HG02623 (cell line): ENCODE measurements around the gene VKORC1L1.
"Not testable (repeated sequence)": the region's sequence is repeated elsewhere in the genome, so short reads cannot be mapped to it uniquely, and the experiment has no call there.

Experiments used
- ATAC-seq: cut with Tn5 transposase; IDR thresholded peaks from one replicate; pipeline ENCODE4 v1.9.1; 2021; ENCODE audit warnings: moderate library complexity; ENCODE audit not compliant: unreplicated experiment

VKORC1L1 gene

GRCh38 chr7:65884983-65885382 is 12.1 kb downstream of the VKORC1L1 start:
- not testable (repeated sequence) for ATAC-seq

GRCh38 chr7:65885533-65885932 is 12.7 kb downstream of the VKORC1L1 start:
- ATAC-seq: not testable (repeated sequence)

- ATAC-seq: not testable (repeated sequence)
Measured at GRCh38 chr7:65888434-65889156, 15.7 kb downstream of the VKORC1L1 start.

- not testable (repeated sequence) for ATAC-seq
Measured at GRCh38 chr7:65889722-65890121, 16.8 kb downstream of the VKORC1L1 start.

- ATAC-seq: no peak
Measured at GRCh38 chr7:65892161-65892560, 19.3 kb downstream of the VKORC1L1 start.

GRCh38 chr7:65892835-65893234 is 20.0 kb downstream of the VKORC1L1 start:
- no peak for ATAC-seq

GRCh38 chr7:65896279-65896870 is 23.5 kb downstream of the VKORC1L1 start:
- ATAC-seq: no peak

- not testable (repeated sequence) for ATAC-seq
Measured at GRCh38 chr7:65897289-65897688, 24.4 kb downstream of the VKORC1L1 start.

GRCh38 chr7:65898677-65899447 is 26.0 kb downstream of the VKORC1L1 start:
- peak; percentile 64 for ATAC-seq

GRCh38 chr7:65902306-65902705 is 29.4 kb downstream of the VKORC1L1 start:
- no peak for ATAC-seq

GRCh38 chr7:65907501-65908198 is 34.8 kb downstream of the VKORC1L1 start:
- ATAC-seq: no peak

GRCh38 chr7:65910237-65910636 is 37.4 kb downstream of the VKORC1L1 start:
- ATAC-seq: no peak

- no peak for ATAC-seq
Measured at GRCh38 chr7:65912237-65912636, 39.4 kb downstream of the VKORC1L1 start.

GRCh38 chr7:65915921-65916657 is 43.2 kb downstream of the VKORC1L1 start:
- no peak for ATAC-seq

- no peak for ATAC-seq
Measured at GRCh38 chr7:65923316-65923715, 50.4 kb downstream of the VKORC1L1 start.

GRCh38 chr7:65924193-65924592 is 51.3 kb downstream of the VKORC1L1 start:
- ATAC-seq: no peak

- no peak for ATAC-seq
Measured at GRCh38 chr7:65925040-65925439, 52.2 kb downstream of the VKORC1L1 start.

- ATAC-seq: no peak
Measured at GRCh38 chr7:65926588-65926987, 53.7 kb downstream of the VKORC1L1 start.

GRCh38 chr7:65927489-65928448 is 54.9 kb downstream of the VKORC1L1 start:
- no peak for ATAC-seq
